ENCODE measurements around the gene NDUFA12.
A peak's percentile ranks its signal among the peaks of the same experiment; 100 is the strongest.
"Not testable (repeated sequence)": the region's sequence is repeated elsewhere in the genome, so short reads cannot be mapped to it uniquely, and the experiment has no call there.

The NDUFA12 gene

GRCh38 chr12:94987076-94987669, 16.3 kb downstream of the NDUFA12 start:
- in situ Hi-C loops (cut with HindIII; ENCODE audit: low sequenced_read_pairs): no loop called here
- H3K4me3 ChIP-seq (ENCODE audit: low read depth, low read length): no peak overlapping the region
- TF ChIP-seq CTCF (IDR thresholded peaks at IDR 0.05; ENCODE audit: low read depth, low read length): no peak

GRCh38 chr12:94985099-94985498, 18.4 kb downstream of the NDUFA12 start:
- H3K4me3 ChIP-seq (ENCODE audit: low read depth, low read length); DNase-seq (ENCODE audit: low read depth, low spot score); in situ Hi-C loops (cut with HindIII; ENCODE audit: low sequenced_read_pairs): not testable (repeated sequence)

More at GRCh38 chr12:94987076-94987669, 16.3 kb downstream of the NDUFA12 start:
- DNase-seq (ENCODE audit: low read depth, low spot score): no peak

- DNase-seq (ENCODE audit: low read depth, low spot score): no peak
- in situ Hi-C loops (cut with HindIII; ENCODE audit: low sequenced_read_pairs): no loop called here
- no peak for TF ChIP-seq CTCF (IDR thresholded peaks at IDR 0.05; ENCODE audit: low read depth, low read length)
- no peak overlapping the region for H3K4me3 ChIP-seq (ENCODE audit: low read depth, low read length)
Observed at GRCh38 chr12:94983321-94983720, 20.2 kb downstream of the NDUFA12 start.

- DNase-seq (ENCODE audit: low read depth, low spot score): peak; percentile 5
- no peak for TF ChIP-seq CTCF (IDR thresholded peaks at IDR 0.05; ENCODE audit: low read depth, low read length)
- in situ Hi-C loops (cut with HindIII; ENCODE audit: low sequenced_read_pairs): no loop called here
- H3K4me3 ChIP-seq (ENCODE audit: low read depth, low read length): no peak overlapping the region
Observed at GRCh38 chr12:94982456-94982855, 21.0 kb downstream of the NDUFA12 start.

GRCh38 chr12:94980577-94980976, 22.9 kb downstream of the NDUFA12 start:
- TF ChIP-seq CTCF (IDR thresholded peaks at IDR 0.05; ENCODE audit: low read depth, low read length): peak; percentile 47
- in situ Hi-C loops (cut with HindIII; ENCODE audit: low sequenced_read_pairs): no loop called here
- no peak overlapping the region for H3K4me3 ChIP-seq (ENCODE audit: low read depth, low read length)
- peak; percentile 56 for DNase-seq (ENCODE audit: low read depth, low spot score)

- in situ Hi-C loops (cut with HindIII; ENCODE audit: low sequenced_read_pairs): no loop called here
- no peak overlapping the region for H3K4me3 ChIP-seq (ENCODE audit: low read depth, low read length)
- no peak for TF ChIP-seq CTCF (IDR thresholded peaks at IDR 0.05; ENCODE audit: low read depth, low read length)
- no peak for DNase-seq (ENCODE audit: low read depth, low spot score)
Observed at GRCh38 chr12:94979941-94980340, 23.6 kb downstream of the NDUFA12 start.

GRCh38 chr12:94977766-94978468, 25.6 kb downstream of the NDUFA12 start:
- no peak overlapping the region for H3K4me3 ChIP-seq (ENCODE audit: low read depth, low read length)
- TF ChIP-seq CTCF (IDR thresholded peaks at IDR 0.05; ENCODE audit: low read depth, low read length): no peak
- DNase-seq (ENCODE audit: low read depth, low spot score): no peak
- in situ Hi-C loops (cut with HindIII; ENCODE audit: low sequenced_read_pairs): no loop called here

All from astrocyte of the spinal cord (primary cell).